Measurements from ENCODE around the gene CBX2.

DNA sequence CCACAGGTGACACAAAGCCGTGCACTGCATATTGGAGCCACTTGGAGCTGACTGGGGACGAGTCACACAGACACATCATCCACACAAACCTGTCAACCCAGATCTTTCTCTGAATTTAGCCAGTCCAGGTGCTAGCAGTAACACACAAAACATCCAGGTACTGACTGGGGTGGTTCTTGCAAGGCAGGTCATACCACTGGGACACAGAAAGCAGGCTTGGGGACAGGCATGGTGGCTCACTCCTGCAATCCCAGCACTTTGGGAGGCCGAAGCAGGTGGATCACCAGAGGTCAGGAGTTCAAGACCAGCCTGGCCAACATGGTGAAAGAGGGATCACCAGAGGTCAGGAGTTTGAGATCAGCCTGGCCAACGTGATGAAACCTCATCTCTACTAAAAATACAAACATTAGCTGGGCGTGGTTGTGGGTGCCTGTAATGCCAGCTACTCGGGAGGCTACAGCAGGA lies 32.3 kb upstream of the CBX2 start:
- TF ChIP-seq, protein P1, sequence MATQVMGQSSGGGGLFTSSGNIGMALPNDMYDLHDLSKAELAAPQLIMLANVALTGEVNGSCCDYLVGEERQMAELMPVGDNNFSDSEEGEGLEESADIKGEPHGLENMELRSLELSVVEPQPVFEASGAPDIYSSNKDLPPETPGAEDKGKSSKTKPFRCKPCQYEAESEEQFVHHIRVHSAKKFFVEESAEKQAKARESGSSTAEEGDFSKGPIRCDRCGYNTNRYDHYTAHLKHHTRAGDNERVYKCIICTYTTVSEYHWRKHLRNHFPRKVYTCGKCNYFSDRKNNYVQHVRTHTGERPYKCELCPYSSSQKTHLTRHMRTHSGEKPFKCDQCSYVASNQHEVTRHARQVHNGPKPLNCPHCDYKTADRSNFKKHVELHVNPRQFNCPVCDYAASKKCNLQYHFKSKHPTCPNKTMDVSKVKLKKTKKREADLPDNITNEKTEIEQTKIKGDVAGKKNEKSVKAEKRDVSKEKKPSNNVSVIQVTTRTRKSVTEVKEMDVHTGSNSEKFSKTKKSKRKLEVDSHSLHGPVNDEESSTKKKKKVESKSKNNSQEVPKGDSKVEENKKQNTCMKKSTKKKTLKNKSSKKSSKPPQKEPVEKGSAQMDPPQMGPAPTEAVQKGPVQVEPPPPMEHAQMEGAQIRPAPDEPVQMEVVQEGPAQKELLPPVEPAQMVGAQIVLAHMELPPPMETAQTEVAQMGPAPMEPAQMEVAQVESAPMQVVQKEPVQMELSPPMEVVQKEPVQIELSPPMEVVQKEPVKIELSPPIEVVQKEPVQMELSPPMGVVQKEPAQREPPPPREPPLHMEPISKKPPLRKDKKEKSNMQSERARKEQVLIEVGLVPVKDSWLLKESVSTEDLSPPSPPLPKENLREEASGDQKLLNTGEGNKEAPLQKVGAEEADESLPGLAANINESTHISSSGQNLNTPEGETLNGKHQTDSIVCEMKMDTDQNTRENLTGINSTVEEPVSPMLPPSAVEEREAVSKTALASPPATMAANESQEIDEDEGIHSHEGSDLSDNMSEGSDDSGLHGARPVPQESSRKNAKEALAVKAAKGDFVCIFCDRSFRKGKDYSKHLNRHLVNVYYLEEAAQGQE (IDR thresholded peaks at IDR 0.05; ENCODE audit: insufficient replicate concordance, low read depth) = no peak
- TF ChIP-seq, protein P2, sequence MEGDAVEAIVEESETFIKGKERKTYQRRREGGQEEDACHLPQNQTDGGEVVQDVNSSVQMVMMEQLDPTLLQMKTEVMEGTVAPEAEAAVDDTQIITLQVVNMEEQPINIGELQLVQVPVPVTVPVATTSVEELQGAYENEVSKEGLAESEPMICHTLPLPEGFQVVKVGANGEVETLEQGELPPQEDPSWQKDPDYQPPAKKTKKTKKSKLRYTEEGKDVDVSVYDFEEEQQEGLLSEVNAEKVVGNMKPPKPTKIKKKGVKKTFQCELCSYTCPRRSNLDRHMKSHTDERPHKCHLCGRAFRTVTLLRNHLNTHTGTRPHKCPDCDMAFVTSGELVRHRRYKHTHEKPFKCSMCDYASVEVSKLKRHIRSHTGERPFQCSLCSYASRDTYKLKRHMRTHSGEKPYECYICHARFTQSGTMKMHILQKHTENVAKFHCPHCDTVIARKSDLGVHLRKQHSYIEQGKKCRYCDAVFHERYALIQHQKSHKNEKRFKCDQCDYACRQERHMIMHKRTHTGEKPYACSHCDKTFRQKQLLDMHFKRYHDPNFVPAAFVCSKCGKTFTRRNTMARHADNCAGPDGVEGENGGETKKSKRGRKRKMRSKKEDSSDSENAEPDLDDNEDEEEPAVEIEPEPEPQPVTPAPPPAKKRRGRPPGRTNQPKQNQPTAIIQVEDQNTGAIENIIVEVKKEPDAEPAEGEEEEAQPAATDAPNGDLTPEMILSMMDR (IDR thresholded peaks at IDR 0.05; ENCODE audit: insufficient read depth, low read length) = no peak
- TF ChIP-seq POLR2AphosphoS5 (IDR thresholded peaks at IDR 0.05; ENCODE audit: low read depth) (no peak), GABPA (IDR thresholded peaks at IDR 0.05; ENCODE audit: low read depth) (no peak), SPI1 (IDR thresholded peaks at IDR 0.05; ENCODE audit: borderline replicate concordance, low read depth) (no peak)

All from HL-60 (cell line).